Measurements from ENCODE around the gene SLC1A5. TPM values are rescaled to one million over a fixed set of nuclear protein-coding genes. Genes with fewer than 3 reads are reported as not detected.

The SLC1A5 gene
- total RNA-seq, 4 donors from 2014 or later = 16.2 to 56.7 (median 38.8) TPM

GRCh38 chr19:46728693-46729339, 59.6 kb downstream of the SLC1A5 start:
- 44 to 60% methylated on average over 4 to 7 of the region's 20 CpGs for WGBS, 2 donors (ENCODE audit: low coverage in 1 of 2)
- Histone ChIP-seq H3K27me3 (no peaks in the 10 kb centered on the region), H3K9me3 (no peaks in the 10 kb centered on the region), H3K27ac (peak overlapping the region in 3 of 4 donors; percentile 49 to 65 (median 62)), H3K4me1 (peaks cover 0 to 61% (median 5%) of the 10 kb centered on the region in 3 donors), H3K4me3 (no peak overlapping the region), H3K36me3 (peaks cover 0 to 100% of the 10 kb centered on the region in 2 donors)
- no peak for TF ChIP-seq POLR2A (IDR thresholded peaks at IDR 0.05)
- no peak for TF ChIP-seq POLR2AphosphoS5 (IDR thresholded peaks at IDR 0.05)
- TF ChIP-seq EP300 (IDR thresholded peaks at IDR 0.05) = no peak
- TF ChIP-seq, protein P1, sequence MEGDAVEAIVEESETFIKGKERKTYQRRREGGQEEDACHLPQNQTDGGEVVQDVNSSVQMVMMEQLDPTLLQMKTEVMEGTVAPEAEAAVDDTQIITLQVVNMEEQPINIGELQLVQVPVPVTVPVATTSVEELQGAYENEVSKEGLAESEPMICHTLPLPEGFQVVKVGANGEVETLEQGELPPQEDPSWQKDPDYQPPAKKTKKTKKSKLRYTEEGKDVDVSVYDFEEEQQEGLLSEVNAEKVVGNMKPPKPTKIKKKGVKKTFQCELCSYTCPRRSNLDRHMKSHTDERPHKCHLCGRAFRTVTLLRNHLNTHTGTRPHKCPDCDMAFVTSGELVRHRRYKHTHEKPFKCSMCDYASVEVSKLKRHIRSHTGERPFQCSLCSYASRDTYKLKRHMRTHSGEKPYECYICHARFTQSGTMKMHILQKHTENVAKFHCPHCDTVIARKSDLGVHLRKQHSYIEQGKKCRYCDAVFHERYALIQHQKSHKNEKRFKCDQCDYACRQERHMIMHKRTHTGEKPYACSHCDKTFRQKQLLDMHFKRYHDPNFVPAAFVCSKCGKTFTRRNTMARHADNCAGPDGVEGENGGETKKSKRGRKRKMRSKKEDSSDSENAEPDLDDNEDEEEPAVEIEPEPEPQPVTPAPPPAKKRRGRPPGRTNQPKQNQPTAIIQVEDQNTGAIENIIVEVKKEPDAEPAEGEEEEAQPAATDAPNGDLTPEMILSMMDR (IDR thresholded peaks at IDR 0.05) = peak in 3 of 4 experiments; percentile 88 to 96 (median 92)
- ATAC-seq = peak; percentile 73

GRCh38 chr19:46728208-46728607, 60.2 kb downstream of the SLC1A5 start:
- Histone ChIP-seq H3K9me3 (no peaks in the 10 kb centered on the region), H3K36me3 (peaks cover 0 to 100% of the 10 kb centered on the region in 2 donors), H3K4me3 (no peak overlapping the region), H3K4me1 (peaks cover 0 to 61% (median 5%) of the 10 kb centered on the region in 3 donors), H3K27ac (peak overlapping the region in 3 of 4 donors; percentile 49 to 65 (median 62)), H3K27me3 (no peaks in the 10 kb centered on the region)
- WGBS, 2 donors (ENCODE audit: low coverage in 1 of 2) = 31% methylated on average over 3 of the region's 14 CpGs; no CpG with 5 or more reads in 1 of the 2 donors
- TF ChIP-seq, protein P1 (IDR thresholded peaks at IDR 0.05) = no peak
- TF ChIP-seq POLR2AphosphoS5 (IDR thresholded peaks at IDR 0.05) (no peak), POLR2A (IDR thresholded peaks at IDR 0.05) (no peak), EP300 (IDR thresholded peaks at IDR 0.05) (no peak)
- peak; percentile 29 for ATAC-seq

GRCh38 chr19:46727757-46728156, 60.6 kb downstream of the SLC1A5 start:
- TF ChIP-seq, protein P1 (IDR thresholded peaks at IDR 0.05) = no peak
- TF ChIP-seq POLR2AphosphoS5 (IDR thresholded peaks at IDR 0.05) (no peak), POLR2A (IDR thresholded peaks at IDR 0.05) (no peak), EP300 (IDR thresholded peaks at IDR 0.05) (no peak)
- Histone ChIP-seq H3K36me3 (peaks cover 0 to 100% of the 10 kb centered on the region in 2 donors), H3K27me3 (no peaks in the 10 kb centered on the region), H3K4me1 (peaks cover 0 to 59% (median 5%) of the 10 kb centered on the region in 3 donors), H3K27ac (peak overlapping the region in 3 of 4 donors; percentile 49 to 65 (median 62)), H3K9me3 (no peaks in the 10 kb centered on the region), H3K4me3 (no peak overlapping the region)
- ATAC-seq = no peak
- WGBS, 2 donors (ENCODE audit: low coverage in 1 of 2) = 73 to 80% methylated on average over 1 to 2 of the region's 11 CpGs

DNA sequence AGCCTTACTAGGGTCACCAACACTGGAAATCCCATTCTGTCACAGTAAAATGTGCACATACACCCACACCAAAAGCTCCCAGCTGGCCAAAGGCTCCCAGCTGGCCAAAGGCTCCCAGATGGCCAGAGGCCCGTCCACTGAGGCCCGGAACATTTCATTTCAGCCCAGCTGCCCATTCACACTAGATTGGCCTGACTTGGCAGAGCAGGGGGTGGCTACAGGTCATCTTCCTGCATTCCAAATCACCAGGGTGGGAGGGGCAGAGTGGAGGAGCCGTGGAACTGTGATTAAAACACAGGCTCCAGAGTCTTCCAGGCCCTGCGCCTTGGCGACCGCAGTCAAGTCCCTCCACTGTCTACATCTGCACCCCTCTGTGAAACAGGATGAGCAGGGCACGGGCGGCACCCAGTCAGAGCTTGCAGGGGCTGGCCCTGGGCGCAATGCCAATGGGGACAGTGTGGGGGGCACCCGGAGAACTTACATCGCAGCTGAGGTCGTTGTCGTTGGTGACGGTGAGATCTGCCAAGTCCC, 61.4 kb downstream of the SLC1A5 start:
- peaks cover 0 to 100% of the 10 kb centered on the region in 2 donors for H3K36me3 ChIP-seq

More for the DNA sequence above, 61.4 kb downstream of the SLC1A5 start:
- H3K4me3 ChIP-seq = no peak overlapping the region
- peak overlapping the region in 3 of 4 donors; percentile 49 to 65 (median 62) for H3K27ac ChIP-seq
- H3K27me3 ChIP-seq = no peaks in the 10 kb centered on the region
- WGBS, 2 donors (ENCODE audit: low coverage in 1 of 2) = 32% methylated on average over 6 of the region's 14 CpGs; no CpG with 5 or more reads in 1 of the 2 donors
- TF ChIP-seq POLR2A (IDR thresholded peaks at IDR 0.05) (no peak), POLR2AphosphoS5 (IDR thresholded peaks at IDR 0.05) (no peak), EP300 (IDR thresholded peaks at IDR 0.05) (no peak)
- TF ChIP-seq, protein P1 (IDR thresholded peaks at IDR 0.05) = no peak
- ATAC-seq = peak; percentile 6
- H3K9me3 ChIP-seq = no peaks in the 10 kb centered on the region
- H3K4me1 ChIP-seq = peaks cover 0 to 52% (median 5%) of the 10 kb centered on the region in 3 donors
